HepG2 (cell line): ENCODE results near the gene TMIGD2. TPM values are rescaled to one million over a fixed set of nuclear protein-coding genes. Genes with fewer than 3 reads are reported as not detected.

Experiments used
- ATAC-seq: fragments of 200-7000 bp; cut with Tn5 transposase; 3 replicates; pipeline ENCODE4 v1.9.1; 2020; ENCODE audit warnings: mild to moderate bottlenecking, moderate library complexity
- BruUV-seq: library from RNA; stranded (reverse); fragments of 400-500 nt; replicated peaks from 2 replicates; lab custom pipeline; 2021; lab: Mats Ljungman, UMichigan
- CTCF ChIA-PET: fragments of 300-600 bp; formaldehyde crosslinking; extraction: SDS; loops from one replicate; lab custom pipeline; 2021; ENCODE audit warnings: low total read pairs, inconsistent platforms, low intra/inter-chr PET ratio; lab: Yijun Ruan, JAX
- POLR2A ChIA-PET: fragments of 350-600 bp; sonication (Branson Sonifier 250); formaldehyde crosslinking; loops from one replicate; lab custom pipeline; 2020; ENCODE audit warnings: antibody characterized with exemption, inconsistent platforms; lab: Yijun Ruan, JAX
- DNase-seq: peaks from one replicate; pipeline ENCODE4 v3.0.0-alpha.2; 2015; ENCODE audit warnings: low spot score
- FAIRE-seq: peaks from 3 replicates; lab custom pipeline; 2011; peaks lifted over from hg19 to GRCh38; lab: Jason Lieb, UNC
- H2AFZ ChIP-seq: one replicate; pipeline ENCODE4 v1.6.1; 2011; ENCODE audit warnings: low read length, inconsistent platforms
- H3K27ac ChIP-seq: fragments of 300-600 bp; 3 replicates; pipeline ENCODE4 v1.8.0; 2011; ENCODE audit warnings: mixed run types, mild to moderate bottlenecking, mixed read lengths, low read length, inconsistent platforms; ENCODE audit not compliant: insufficient read depth; ENCODE audit errors: extremely low read length
- H3K27me3 ChIP-seq, 2 experiments: fragments of 200-600 bp in 1 of 2; 2 replicates in 1 of 2; 3 replicates in 1 of 2; pipeline versions ENCODE4 v1.6.0 to v1.8.0; 2011; ENCODE audit warnings: low read length in 2 of 2, mild to moderate bottlenecking in 2 of 2, moderate library complexity in 2 of 2, inconsistent platforms in 1 of 2; ENCODE audit not compliant: insufficient read depth in 2 of 2, control insufficient read depth in 1 of 2
- H3K36me3 ChIP-seq, 2 experiments: fragments of 200-600 bp in 1 of 2; replicated peaks in 1 of 2; 2 replicates in 1 of 2; 3 replicates in 1 of 2; pipeline versions ENCODE4 v1.5.1 to v1.8.0; 2011; ENCODE audit warnings: low read length in 2 of 2, inconsistent platforms in 1 of 2; ENCODE audit not compliant: insufficient read depth in 2 of 2, control insufficient read depth in 1 of 2
- H3K4me1 ChIP-seq: 2 replicates; pipeline ENCODE4 v1.5.1; 2012; ENCODE audit warnings: low read length, inconsistent platforms; ENCODE audit not compliant: insufficient read depth
- H3K4me2 ChIP-seq: 2 replicates; pipeline ENCODE4 v1.6.0; 2011; ENCODE audit warnings: low read depth, low read length, inconsistent platforms
- H3K4me3 ChIP-seq, 3 experiments: fragments of 200-600 bp in 1 of 3; sonication (generic), shearing (Covaris generic) in 1 of 3; replicated peaks in 1 of 3; 2 replicates each; pipeline ENCODE4 v1.5.1; 2011 to 2016; ENCODE audit warnings: low read length in 3 of 3, inconsistent platforms in 2 of 3, low read depth in 2 of 3, mild to moderate bottlenecking in 2 of 3, control low read depth in 1 of 3, mixed read lengths in 1 of 3; ENCODE audit not compliant: insufficient read depth in 1 of 3
- H3K79me2 ChIP-seq: one replicate; pipeline ENCODE4 v1.6.1; 2011; ENCODE audit warnings: low read length, inconsistent platforms; ENCODE audit not compliant: insufficient read depth
- H3K9ac ChIP-seq: 2 replicates; pipeline ENCODE4 v1.6.0; 2011; ENCODE audit warnings: mild to moderate bottlenecking, low read depth, low read length, inconsistent platforms; ENCODE audit not compliant: insufficient read depth
- H3K9me3 ChIP-seq: 2 replicates; pipeline ENCODE4 v1.5.1; 2012; ENCODE audit warnings: mild to moderate bottlenecking, low read length
- H4K20me1 ChIP-seq: 2 replicates; pipeline ENCODE4 v1.6.0; 2011; ENCODE audit warnings: inconsistent platforms, mild to moderate bottlenecking, low read length, moderate library complexity; ENCODE audit not compliant: insufficient read depth
- FOSL1 ChIP-seq: sonication (generic); formaldehyde crosslinking; IDR thresholded peaks from 2 replicates; pipeline ENCODE4 v1.9.0; 2021; ENCODE audit warnings: missing genetic modification reagents, borderline replicate concordance
- FOXA3 ChIP-seq: IDR thresholded peaks from 2 replicates; pipeline ENCODE4 v1.6.1; 2016; ENCODE audit warnings: missing genetic modification reagents, missing compliant biosample characterization
- FOXJ3 ChIP-seq: sonication (generic); formaldehyde crosslinking; IDR thresholded peaks from 2 replicates; pipeline ENCODE4 v1.4.0; 2020; ENCODE audit warnings: missing genetic modification reagents, mild to moderate bottlenecking, borderline replicate concordance
- FOXO1 ChIP-seq: sonication (generic); formaldehyde crosslinking; IDR thresholded peaks from 2 replicates; pipeline ENCODE4 v1.4.0; 2020; ENCODE audit warnings: missing genetic modification reagents
- HDAC1 ChIP-seq: sonication (generic); formaldehyde crosslinking; IDR thresholded peaks from 2 replicates; pipeline ENCODE4 v1.5.1; 2020; ENCODE audit warnings: mild to moderate bottlenecking, missing genetic modification reagents
- MAF1 ChIP-seq: sonication (generic); formaldehyde crosslinking; IDR thresholded peaks from 2 replicates; pipeline ENCODE4 v1.5.0; 2020; ENCODE audit warnings: missing genetic modification reagents, borderline replicate concordance
- MIXL1 ChIP-seq: IDR thresholded peaks from 2 replicates; pipeline ENCODE4 v1.6.1; 2016
- SMAD9 ChIP-seq: sonication (generic); formaldehyde crosslinking; IDR thresholded peaks from 2 replicates; pipeline ENCODE4 v1.5.1; 2020; ENCODE audit warnings: mild to moderate bottlenecking, missing genetic modification reagents
- SRY ChIP-seq: sonication (generic); formaldehyde crosslinking; IDR thresholded peaks from 2 replicates; pipeline ENCODE4 v1.8.0; 2022; ENCODE audit warnings: mild to moderate bottlenecking, missing genetic modification reagents
- ZFAT ChIP-seq: sonication (generic); formaldehyde crosslinking; conservative IDR thresholded peaks from 2 replicates; pipeline ENCODE4 v1.8.1; 2023; ENCODE audit warnings: missing genetic modification reagents, inconsistent platforms
- ZNF124 ChIP-seq: sonication (generic); formaldehyde crosslinking; IDR thresholded peaks from 2 replicates; pipeline ENCODE4 v1.4.0; 2020; ENCODE audit warnings: missing genetic modification reagents
- ZNF615 ChIP-seq: sonication (generic); formaldehyde crosslinking; IDR thresholded peaks from 2 replicates; pipeline ENCODE4 v1.5.0; 2020; ENCODE audit warnings: mild to moderate bottlenecking, missing genetic modification reagents, borderline replicate concordance
- WGBS: methylation state at CpG from one replicate; pipeline ENCODE4 v1.1.6; 2017; ENCODE audit warnings: low lambda C conversion rate; 5-methylcytosine and 5-hydroxymethylcytosine counted together
- in situ Hi-C: cut with HindIII; loops from 2 replicates; pipeline ENCODE4 v1.10.0; 2017; ENCODE audit warnings: low pct_unique_long_range_greater_than_20kb; ENCODE audit not compliant: extremely low pct_ligation_motif_present
- intact Hi-C: fragments of 100-400 bp; cut with micrococcal nuclease; formaldehyde crosslinking; loops from one replicate; pipeline ENCODE4 v1.10.0; 2022; ENCODE audit not compliant: unreplicated experiment
- polyA plus RNA-seq, 8 experiments: library from polyadenylated mRNA; depleted of rRNA in 3 of 8; stranded (reverse) in 7 of 8; unstranded in 1 of 8; fragments of >200 nt; fragmentation: Illumina TruSeq in 4 of 8; extraction: Trizol in 4 of 8; gene quantifications; 2 replicates each; pipeline versions ENCODE4 v1.2.1 to v1.2.3, GENCODE V29; 2011 to 2016; ENCODE audit warnings: low read depth in 4 of 8, missing spikeins in 1 of 8, mixed read lengths in 1 of 8; ENCODE audit not compliant: insufficient read depth in 1 of 8
- total RNA-seq, 5 experiments: library from RNA; depleted of rRNA; stranded (reverse); fragments of >200 nt; fragmentation: Illumina TruSeq; extraction: Trizol; gene quantifications; 2 replicates each; pipeline ENCODE4 v1.2.3, GENCODE V29; 2016; ENCODE audit warnings: low read depth in 1 of 5
- TF ChIP-seq, protein P1 (sequence below): sonication (generic); formaldehyde crosslinking; IDR thresholded peaks from 2 replicates; pipeline ENCODE4 v1.4.0; 2020; ENCODE audit warnings: missing genetic modification reagents, borderline replicate concordance
- TF ChIP-seq, protein P2 (sequence below): IDR thresholded peaks from 2 replicates; pipeline ENCODE4 v1.6.1; 2016; ENCODE audit warnings: mild to moderate bottlenecking
- TF ChIP-seq, protein P3 (sequence below): sonication (generic); formaldehyde crosslinking; IDR thresholded peaks from 2 replicates; pipeline ENCODE4 v1.5.1; 2020; ENCODE audit warnings: mild to moderate bottlenecking, missing genetic modification reagents

The TMIGD2 gene
- total and polyA plus RNA-seq, 2 of the 13 experiments (the other 11 are each of a cell fraction or from before 2014, with no cell fraction given) = 0.11 to 1.0 TPM

DNA sequence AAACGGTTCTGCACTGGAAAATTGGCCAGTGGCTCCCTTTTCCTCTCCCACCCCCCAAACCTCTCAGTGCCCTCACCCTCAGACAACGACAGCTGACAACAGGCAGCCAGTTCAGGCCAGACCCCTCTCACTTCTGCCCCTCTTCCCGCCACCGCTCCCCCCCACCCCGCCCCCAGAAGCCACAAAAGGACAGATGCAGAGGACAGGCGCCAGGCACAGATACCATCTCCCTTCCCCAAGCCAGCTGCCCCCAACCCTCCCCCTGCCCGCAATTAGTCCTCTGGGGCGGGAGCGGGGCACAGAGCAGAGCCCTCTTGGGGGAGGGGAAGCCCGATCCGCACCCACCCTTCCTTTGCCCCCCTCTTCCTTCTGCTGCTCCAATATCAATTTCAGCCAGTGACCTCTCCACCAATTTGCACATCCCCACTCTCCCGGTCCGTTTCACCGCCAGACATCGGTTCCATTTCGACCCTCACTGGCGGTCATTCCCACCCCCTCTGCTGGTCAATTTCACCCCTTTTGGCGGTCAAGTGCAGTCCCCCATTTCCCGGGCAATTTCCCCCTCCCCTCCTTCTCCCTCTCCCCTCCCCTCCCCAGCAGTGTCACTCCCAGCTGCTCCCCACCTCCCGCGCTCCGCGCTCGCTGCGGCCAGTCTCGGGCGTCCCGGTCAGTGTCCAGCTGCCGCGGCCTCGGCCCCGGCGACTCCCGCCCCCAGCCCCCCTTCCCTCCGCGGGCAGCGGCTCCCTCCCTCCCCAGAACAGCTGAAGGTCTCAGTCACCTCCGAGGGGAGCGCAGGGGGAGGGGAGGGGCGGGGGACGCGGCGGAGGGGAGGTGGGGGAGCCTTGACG, 23.5 kb downstream of the TMIGD2 start, which contains the start of gene SHD:
Gene SHD (plus strand): TSS at position 848 of the 848 bp plus-strand sequence. CDS start 798 bp downstream, outside the sequence.
- Histone ChIP-seq H3K79me2 (no peaks in the 10 kb centered on the region), H3K36me3 (no peaks in the 10 kb centered on the region), H3K9me3 (no peaks in the 10 kb centered on the region), H4K20me1 (no peaks in the 10 kb centered on the region), H2AFZ (no peak within 1 kb of the TSS), H3K27ac (no peak within 1 kb of the TSS), H3K27me3 (peaks cover 0 to 46% of the 10 kb centered on the region in 2 experiments), H3K4me1 (0 out of 2 replicates have a peak, but pooled peaks cover 7% of the 10 kb centered on the region), H3K9ac (no peak within 1 kb of the TSS), H3K4me2 (peak within 1 kb of the TSS; percentile 53), H3K4me3 (peak within 1 kb of the TSS; percentile 12 to 48 (median 27); a peak in 4 of 6 replicates)
- BruUV-seq = no TSS peak
- FAIRE-seq = no peak
- ATAC-seq = peak; percentile 45
- 2% methylated on average over 34 of the region's 44 CpGs for WGBS
- CTCF ChIA-PET = no interaction called here
- no peak for DNase-seq
- POLR2A ChIA-PET = interaction anchor here (0.6 to 2.1 kb wide), 3 partner anchors 57 to 74 kb away, joined by 3 to 7 read pairs (median 5); partner anchors contain the start of gene MPND
- intact Hi-C loops = no loop called here
- in situ Hi-C loops = no loop called here
- TF ChIP-seq, protein P1, sequence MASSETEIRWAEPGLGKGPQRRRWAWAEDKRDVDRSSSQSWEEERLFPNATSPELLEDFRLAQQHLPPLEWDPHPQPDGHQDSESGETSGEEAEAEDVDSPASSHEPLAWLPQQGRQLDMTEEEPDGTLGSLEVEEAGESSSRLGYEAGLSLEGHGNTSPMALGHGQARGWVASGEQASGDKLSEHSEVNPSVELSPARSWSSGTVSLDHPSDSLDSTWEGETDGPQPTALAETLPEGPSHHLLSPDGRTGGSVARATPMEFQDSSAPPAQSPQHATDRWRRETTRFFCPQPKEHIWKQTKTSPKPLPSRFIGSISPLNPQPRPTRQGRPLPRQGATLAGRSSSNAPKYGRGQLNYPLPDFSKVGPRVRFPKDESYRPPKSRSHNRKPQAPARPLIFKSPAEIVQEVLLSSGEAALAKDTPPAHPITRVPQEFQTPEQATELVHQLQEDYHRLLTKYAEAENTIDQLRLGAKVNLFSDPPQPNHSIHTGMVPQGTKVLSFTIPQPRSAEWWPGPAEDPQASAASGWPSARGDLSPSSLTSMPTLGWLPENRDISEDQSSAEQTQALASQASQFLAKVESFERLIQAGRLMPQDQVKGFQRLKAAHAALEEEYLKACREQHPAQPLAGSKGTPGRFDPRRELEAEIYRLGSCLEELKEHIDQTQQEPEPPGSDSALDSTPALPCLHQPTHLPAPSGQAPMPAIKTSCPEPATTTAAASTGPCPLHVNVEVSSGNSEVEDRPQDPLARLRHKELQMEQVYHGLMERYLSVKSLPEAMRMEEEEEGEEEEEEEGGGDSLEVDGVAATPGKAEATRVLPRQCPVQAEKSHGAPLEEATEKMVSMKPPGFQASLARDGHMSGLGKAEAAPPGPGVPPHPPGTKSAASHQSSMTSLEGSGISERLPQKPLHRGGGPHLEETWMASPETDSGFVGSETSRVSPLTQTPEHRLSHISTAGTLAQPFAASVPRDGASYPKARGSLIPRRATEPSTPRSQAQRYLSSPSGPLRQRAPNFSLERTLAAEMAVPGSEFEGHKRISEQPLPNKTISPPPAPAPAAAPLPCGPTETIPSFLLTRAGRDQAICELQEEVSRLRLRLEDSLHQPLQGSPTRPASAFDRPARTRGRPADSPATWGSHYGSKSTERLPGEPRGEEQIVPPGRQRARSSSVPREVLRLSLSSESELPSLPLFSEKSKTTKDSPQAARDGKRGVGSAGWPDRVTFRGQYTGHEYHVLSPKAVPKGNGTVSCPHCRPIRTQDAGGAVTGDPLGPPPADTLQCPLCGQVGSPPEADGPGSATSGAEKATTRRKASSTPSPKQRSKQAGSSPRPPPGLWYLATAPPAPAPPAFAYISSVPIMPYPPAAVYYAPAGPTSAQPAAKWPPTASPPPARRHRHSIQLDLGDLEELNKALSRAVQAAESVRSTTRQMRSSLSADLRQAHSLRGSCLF = no peak
- no peak for TF ChIP-seq MIXL1 (CRISPR knock-in tag)
- TF ChIP-seq SRY (CRISPR knock-in tag) = no peak
- TF ChIP-seq ZNF124 (CRISPR knock-in tag) = no peak
- TF ChIP-seq FOXJ3 = no peak
- no peak for TF ChIP-seq ZNF615 (CRISPR knock-in tag)
- TF ChIP-seq MAF1 (CRISPR knock-in tag) = no peak
- TF ChIP-seq HDAC1 (CRISPR knock-in tag) = no peak
- no peak for TF ChIP-seq FOXO1
- TF ChIP-seq FOSL1 (CRISPR knock-in tag) = no peak
- TF ChIP-seq SMAD9 (CRISPR knock-in tag) = no peak
- no peak for TF ChIP-seq ZFAT
- TF ChIP-seq, protein P2, sequence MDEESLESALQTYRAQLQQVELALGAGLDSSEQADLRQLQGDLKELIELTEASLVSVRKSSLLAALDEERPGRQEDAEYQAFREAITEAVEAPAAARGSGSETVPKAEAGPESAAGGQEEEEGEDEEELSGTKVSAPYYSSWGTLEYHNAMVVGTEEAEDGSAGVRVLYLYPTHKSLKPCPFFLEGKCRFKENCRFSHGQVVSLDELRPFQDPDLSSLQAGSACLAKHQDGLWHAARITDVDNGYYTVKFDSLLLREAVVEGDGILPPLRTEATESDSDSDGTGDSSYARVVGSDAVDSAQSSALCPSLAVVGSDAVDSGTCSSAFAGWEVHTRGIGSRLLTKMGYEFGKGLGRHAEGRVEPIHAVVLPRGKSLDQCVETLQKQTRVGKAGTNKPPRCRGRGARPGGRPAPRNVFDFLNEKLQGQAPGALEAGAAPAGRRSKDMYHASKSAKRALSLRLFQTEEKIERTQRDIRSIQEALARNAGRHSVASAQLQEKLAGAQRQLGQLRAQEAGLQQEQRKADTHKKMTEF = no peak
- TF ChIP-seq FOXA3 (CRISPR knock-in tag) = no peak
- TF ChIP-seq, protein P3, sequence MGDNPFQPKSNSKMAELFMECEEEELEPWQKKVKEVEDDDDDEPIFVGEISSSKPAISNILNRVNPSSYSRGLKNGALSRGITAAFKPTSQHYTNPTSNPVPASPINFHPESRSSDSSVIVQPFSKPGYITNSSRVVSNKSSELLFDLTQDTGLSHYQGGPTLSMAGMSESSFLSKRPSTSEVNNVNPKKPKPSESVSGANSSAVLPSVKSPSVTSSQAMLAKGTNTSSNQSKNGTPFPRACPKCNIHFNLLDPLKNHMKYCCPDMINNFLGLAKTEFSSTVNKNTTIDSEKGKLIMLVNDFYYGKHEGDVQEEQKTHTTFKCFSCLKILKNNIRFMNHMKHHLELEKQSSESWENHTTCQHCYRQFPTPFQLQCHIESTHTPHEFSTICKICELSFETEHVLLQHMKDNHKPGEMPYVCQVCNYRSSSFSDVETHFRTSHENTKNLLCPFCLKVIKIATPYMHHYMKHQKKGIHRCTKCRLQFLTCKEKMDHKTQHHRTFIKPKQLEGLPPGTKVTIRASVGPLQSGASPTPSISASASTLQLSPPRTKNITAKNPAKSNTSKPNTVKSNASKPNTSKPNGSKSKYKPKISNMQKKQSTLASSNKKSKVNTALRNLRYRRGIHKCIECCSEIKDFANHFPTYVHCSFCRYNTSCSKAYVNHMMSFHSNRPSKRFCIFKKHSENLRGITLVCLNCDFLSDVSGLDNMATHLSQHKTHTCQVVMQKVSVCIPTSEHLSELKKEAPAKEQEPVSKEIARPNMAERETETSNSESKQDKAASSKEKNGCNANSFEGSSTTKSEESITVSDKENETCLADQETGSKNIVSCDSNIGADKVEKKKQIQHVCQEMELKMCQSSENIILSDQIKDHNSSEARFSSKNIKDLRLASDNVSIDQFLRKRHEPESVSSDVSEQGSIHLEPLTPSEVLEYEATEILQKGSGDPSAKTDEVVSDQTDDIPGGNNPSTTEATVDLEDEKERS = no peak
